HG03469 (cell line): ENCODE measurements around the gene CROT.

Experiments
- ATAC-seq: cut with Tn5 transposase; IDR thresholded peaks from one replicate; pipeline ENCODE4 v1.9.1; 2021; ENCODE audit warnings: mild to moderate bottlenecking, moderate library complexity, moderate number of reproducible peaks; ENCODE audit not compliant: unreplicated experiment

CROT gene

GRCh38 chr7:87341441-87341840 is 4.0 kb upstream of the CROT start:
- ATAC-seq: no peak

GRCh38 chr7:87342231-87342630 is 3.2 kb upstream of the CROT start:
- ATAC-seq: no peak

- no peak for ATAC-seq
These were observed 1.0 kb upstream of the CROT start for GRCh38 chr7:87344446-87344845.

- no peak for ATAC-seq
These were observed 503 bp downstream of the CROT start for GRCh38 chr7:87345962-87346371.

GRCh38 chr7:87347207-87347606 is 1.7 kb downstream of the CROT start:
- no peak for ATAC-seq

- ATAC-seq: no peak
These were observed 2.2 kb downstream of the CROT start for GRCh38 chr7:87347664-87348063.

- ATAC-seq: no peak
These were observed 9.3 kb downstream of the CROT start for GRCh38 chr7:87354749-87355148.

GRCh38 chr7:87356448-87356847 is 11.0 kb downstream of the CROT start:
- ATAC-seq: no peak

- ATAC-seq: no peak
These were observed 13.9 kb downstream of the CROT start for GRCh38 chr7:87359366-87359765.

- ATAC-seq: no peak
These were observed 15.9 kb downstream of the CROT start for GRCh38 chr7:87361320-87361719.

GRCh38 chr7:87363342-87363741 is 17.9 kb downstream of the CROT start:
- no peak for ATAC-seq

GRCh38 chr7:87364246-87364645 is 18.8 kb downstream of the CROT start:
- no peak for ATAC-seq

- no peak for ATAC-seq
These were observed 23.8 kb downstream of the CROT start for GRCh38 chr7:87369216-87369615.

- no peak for ATAC-seq
These were observed 25.3 kb downstream of the CROT start for GRCh38 chr7:87370660-87371180.

GRCh38 chr7:87375662-87376435 is 30.4 kb downstream of the CROT start:
- ATAC-seq: no peak

GRCh38 chr7:87380905-87381304 is 35.4 kb downstream of the CROT start:
- ATAC-seq: no peak

- ATAC-seq: no peak
These were observed 45.7 kb downstream of the CROT start for GRCh38 chr7:87391020-87391701.

GRCh38 chr7:87395442-87396020 is 50.1 kb downstream of the CROT start:
- ATAC-seq: no peak

- ATAC-seq: no peak
These were observed 53.0 kb downstream of the CROT start for GRCh38 chr7:87398446-87398845.

GRCh38 chr7:87404674-87405073 is 59.2 kb downstream of the CROT start:
- no peak for ATAC-seq

GRCh38 chr7:87411186-87411585 is 65.7 kb downstream of the CROT start:
- no peak for ATAC-seq

- no peak for ATAC-seq
These were observed 67.6 kb downstream of the CROT start for GRCh38 chr7:87413029-87413428.
